H7 (cell line): Measurements from ENCODE around the gene FIZ1. TPM values are rescaled to one million over a fixed set of nuclear protein-coding genes. Genes with fewer than 3 reads are reported as not detected.

Source experiments
- DNase-seq: peaks from one replicate; pipeline ENCODE4 v3.0.0; 2012
- H3K27me3 ChIP-seq: 2 replicates; pipeline ENCODE4 v1.6.0; 2011; ENCODE audit warnings: mild to moderate bottlenecking, low read length; ENCODE audit not compliant: control insufficient read depth, insufficient read depth
- H3K36me3 ChIP-seq: replicated peaks from 2 replicates; pipeline ENCODE4 v1.5.1; 2011; ENCODE audit warnings: low read length; ENCODE audit not compliant: control insufficient read depth, insufficient read depth
- H3K4me3 ChIP-seq: 2 replicates; pipeline ENCODE4 v1.5.1; 2011; ENCODE audit warnings: low read depth, mild to moderate bottlenecking, control low read depth, low read length, moderate library complexity; ENCODE audit not compliant: insufficient read depth
- total RNA-seq: library from RNA; depleted of rRNA; stranded (reverse); fragments of >200 nt; shearing (Covaris generic); gene quantifications from 2 replicates; pipeline ENCODE4 v1.2.3, GENCODE V29; 2014

FIZ1 gene
- total RNA-seq, 1 experiment from 2014 or later = 4.7 TPM

GRCh38 chr19:55622242-55622969, 23.1 kb upstream of the FIZ1 start:
- DNase-seq = peak; percentile 54
- no peaks in the 10 kb centered on the region for H3K27me3 ChIP-seq
- no peak overlapping the region for H3K4me3 ChIP-seq
- H3K36me3 ChIP-seq = peaks cover 3% of the 10 kb centered on the region

DNA sequence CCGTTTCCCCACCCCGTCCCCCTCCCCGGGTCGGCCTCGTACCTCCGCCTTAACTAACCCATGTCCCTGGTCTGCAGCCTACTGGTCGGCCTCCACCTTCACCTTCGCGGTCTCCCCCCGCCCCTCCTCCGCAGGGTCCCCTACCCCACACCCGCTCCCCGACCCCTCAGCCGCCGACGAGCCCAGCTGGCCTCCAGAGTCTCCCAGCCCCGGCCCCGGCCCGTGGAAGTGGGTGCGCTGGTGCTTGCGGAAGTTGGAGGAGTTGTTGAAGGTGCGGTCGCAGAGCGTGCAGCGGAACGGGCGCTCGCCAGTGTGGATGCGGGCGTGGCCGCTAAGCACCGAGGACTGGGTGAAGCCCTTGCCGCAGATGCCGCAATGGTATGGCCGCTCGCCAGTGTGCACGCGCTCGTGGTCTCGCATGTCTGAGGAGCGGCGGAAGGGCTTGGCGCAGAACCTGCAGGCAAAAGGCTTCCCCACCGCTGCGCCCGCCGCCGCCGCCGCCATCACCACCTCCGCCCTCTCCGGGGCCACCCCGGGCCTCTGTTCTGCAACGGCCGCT, 22.4 kb upstream of the FIZ1 start:
- DNase-seq = peak; percentile 55
- Histone ChIP-seq H3K27me3 (no peaks in the 10 kb centered on the region), H3K4me3 (no peak overlapping the region), H3K36me3 (peaks cover 3% of the 10 kb centered on the region)

DNA sequence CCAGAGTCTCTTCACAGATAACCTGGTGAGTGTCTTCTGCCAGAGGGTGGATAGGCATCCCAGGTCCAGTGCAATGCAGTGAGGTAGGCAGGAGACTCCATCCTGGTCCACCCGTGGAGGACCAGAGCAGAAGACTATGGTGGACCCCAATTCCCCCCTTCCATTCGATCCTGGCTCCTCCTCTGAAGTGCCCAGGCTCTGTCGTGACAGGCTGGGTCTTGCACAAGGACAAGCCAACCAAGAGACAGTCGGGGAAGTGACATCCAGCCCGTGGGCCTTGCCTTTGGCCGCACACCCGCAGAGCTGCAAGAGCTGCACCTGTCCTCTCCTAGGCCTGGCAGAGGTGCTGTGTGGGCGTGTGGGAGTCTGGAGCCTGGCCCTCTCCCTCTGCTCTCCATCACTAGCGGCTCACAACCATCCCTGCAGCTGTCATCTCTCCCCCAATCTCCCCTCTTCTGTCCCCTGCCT, 21.9 kb upstream of the FIZ1 start:
- no peak overlapping the region for H3K4me3 ChIP-seq
- H3K27me3 ChIP-seq = no peaks in the 10 kb centered on the region
- no peak for DNase-seq
- H3K36me3 ChIP-seq = peaks cover 3% of the 10 kb centered on the region

GRCh38 chr19:55620410-55621204, 21.3 kb upstream of the FIZ1 start:
- Histone ChIP-seq H3K27me3 (no peaks in the 10 kb centered on the region), H3K36me3 (peaks cover 3% of the 10 kb centered on the region), H3K4me3 (no peak overlapping the region)
- DNase-seq = peak; percentile 23

DNA sequence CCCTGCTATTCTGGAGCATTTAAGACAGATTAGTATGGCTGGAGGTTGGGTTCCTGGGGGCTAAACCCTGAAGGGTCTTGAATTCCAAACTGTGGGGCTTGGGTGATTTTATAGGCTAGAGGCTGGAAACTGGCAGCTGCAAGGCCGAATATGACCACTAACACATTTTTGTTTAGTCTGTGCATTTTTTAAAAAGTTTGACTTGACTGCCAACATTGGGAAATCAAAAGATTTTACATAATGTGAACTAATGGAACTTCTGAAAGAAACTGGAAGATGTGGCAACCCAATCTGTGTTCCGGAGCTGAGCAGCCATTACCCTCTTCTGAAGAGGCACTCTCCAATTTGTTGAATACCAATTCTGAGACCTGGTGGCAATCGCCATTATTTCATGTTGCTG, 20.0 kb upstream of the FIZ1 start:
- Histone ChIP-seq H3K27me3 (no peaks in the 10 kb centered on the region), H3K4me3 (no peak overlapping the region), H3K36me3 (peaks cover 3% of the 10 kb centered on the region)
- DNase-seq = no peak

- Histone ChIP-seq H3K4me3 (no peak overlapping the region), H3K36me3 (peaks cover 3% of the 10 kb centered on the region)
- no peak for DNase-seq
Observed at GRCh38 chr19:55618426-55618825, 19.1 kb upstream of the FIZ1 start.

GRCh38 chr19:55617426-55617825, 18.1 kb upstream of the FIZ1 start:
- Histone ChIP-seq H3K36me3 (peaks cover 3% of the 10 kb centered on the region), H3K4me3 (no peak overlapping the region), H3K27me3 (no peaks in the 10 kb centered on the region)
- no peak for DNase-seq

More at GRCh38 chr19:55618426-55618825, 19.1 kb upstream of the FIZ1 start:
- H3K27me3 ChIP-seq = no peaks in the 10 kb centered on the region

DNA sequence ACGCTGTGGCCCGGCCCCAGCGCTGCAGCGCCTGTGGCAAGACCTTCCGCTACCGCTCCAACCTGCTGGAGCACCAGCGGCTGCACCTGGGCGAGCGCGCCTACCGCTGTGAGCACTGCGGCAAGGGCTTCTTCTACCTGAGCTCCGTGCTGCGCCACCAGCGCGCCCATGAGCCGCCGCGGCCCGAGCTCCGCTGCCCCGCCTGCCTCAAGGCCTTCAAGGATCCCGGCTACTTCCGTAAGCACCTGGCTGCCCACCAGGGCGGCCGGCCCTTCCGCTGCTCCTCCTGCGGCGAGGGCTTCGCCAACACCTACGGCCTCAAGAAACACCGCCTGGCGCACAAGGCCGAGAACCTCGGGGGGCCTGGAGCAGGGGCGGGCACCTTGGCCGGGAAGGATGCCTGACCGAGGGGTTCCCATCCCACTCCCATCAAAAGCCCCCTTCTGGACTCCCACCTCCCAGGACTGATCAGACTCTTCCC, 17.1 kb upstream of the FIZ1 start:
- peak; percentile 48 for DNase-seq
- no peak overlapping the region for H3K4me3 ChIP-seq
- peaks cover 3% of the 10 kb centered on the region for H3K36me3 ChIP-seq
- no peaks in the 10 kb centered on the region for H3K27me3 ChIP-seq

DNA sequence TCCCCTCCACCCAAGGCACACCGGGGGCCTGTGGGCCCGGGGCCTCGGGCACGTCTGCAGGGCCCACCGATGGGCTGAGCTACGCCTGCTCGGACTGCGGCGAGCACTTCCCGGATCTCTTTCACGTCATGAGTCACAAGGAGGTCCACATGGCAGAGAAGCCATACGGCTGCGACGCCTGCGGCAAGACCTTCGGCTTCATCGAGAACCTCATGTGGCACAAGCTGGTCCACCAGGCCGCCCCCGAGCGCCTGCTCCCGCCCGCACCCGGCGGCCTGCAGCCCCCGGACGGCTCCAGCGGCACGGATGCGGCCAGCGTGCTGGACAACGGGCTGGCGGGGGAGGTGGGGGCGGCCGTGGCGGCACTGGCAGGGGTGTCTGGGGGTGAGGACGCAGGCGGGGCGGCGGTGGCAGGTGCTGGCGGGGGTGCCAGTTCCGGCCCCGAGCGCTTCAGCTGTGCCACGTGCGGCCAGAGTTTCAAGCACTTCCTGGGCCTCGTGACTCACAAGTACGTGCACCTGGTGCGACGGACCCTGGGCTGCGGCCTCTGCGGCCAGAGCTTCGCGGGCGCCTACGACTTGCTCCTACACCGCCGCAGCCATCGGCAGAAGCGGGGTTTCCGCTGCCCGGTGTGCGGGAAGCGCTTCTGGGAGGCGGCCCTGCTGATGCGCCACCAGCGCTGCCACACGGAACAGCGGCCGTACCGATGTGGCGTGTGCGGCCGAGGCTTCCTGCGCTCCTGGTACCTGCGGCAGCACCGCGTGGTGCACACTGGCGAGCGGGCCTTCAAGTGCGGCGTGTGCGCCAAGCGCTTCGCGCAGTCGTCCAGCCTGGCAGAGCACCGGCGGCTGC, 16.5 kb upstream of the FIZ1 start:
- DNase-seq = peak; percentile 54
- H3K36me3 ChIP-seq = peaks cover 3% of the 10 kb centered on the region
- H3K4me3 ChIP-seq = no peak overlapping the region
- no peaks in the 10 kb centered on the region for H3K27me3 ChIP-seq

DNA sequence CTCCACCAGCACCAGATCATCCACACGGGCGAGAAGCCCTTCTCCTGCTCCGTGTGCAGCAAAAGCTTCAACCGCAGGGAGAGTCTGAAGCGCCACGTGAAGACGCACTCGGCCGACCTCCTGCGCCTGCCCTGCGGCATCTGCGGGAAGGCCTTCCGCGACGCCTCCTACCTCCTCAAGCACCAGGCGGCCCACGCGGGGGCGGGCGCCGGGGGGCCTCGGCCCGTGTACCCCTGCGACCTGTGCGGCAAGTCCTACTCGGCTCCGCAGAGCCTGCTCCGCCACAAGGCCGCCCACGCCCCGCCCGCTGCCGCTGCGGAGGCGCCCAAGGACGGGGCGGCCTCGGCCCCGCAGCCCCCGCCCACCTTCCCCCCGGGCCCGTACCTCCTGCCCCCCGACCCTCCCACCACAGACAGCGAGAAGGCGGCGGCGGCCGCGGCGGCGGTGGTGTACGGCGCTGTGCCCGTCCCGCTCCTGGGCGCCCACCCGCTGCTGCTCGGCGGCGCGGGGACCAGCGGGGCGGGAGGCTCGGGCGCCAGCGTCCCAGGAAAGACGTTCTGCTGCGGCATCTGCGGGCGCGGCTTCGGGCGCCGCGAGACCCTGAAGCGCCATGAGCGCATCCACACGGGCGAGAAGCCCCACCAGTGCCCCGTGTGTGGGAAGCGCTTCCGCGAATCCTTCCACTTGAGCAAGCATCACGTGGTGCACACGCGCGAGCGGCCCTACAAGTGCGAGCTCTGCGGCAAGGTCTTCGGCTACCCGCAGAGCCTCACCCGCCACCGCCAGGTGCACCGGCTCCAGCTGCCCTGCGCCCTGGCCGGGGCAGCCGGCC, 15.6 kb upstream of the FIZ1 start:
- no peak overlapping the region for H3K4me3 ChIP-seq
- H3K36me3 ChIP-seq = no peaks in the 10 kb centered on the region; the same call in 1 of the 2 replicates
- DNase-seq = peak; percentile 60
- no peaks in the 10 kb centered on the region for H3K27me3 ChIP-seq

GRCh38 chr19:55613930-55614710, 14.8 kb upstream of the FIZ1 start:
- DNase-seq = peak; percentile 56
- Histone ChIP-seq H3K27me3 (no peaks in the 10 kb centered on the region), H3K36me3 (peaks cover 2% of the 10 kb centered on the region), H3K4me3 (no peak overlapping the region)

GRCh38 chr19:55613396-55613795, 14.1 kb upstream of the FIZ1 start:
- Histone ChIP-seq H3K27me3 (no peaks in the 10 kb centered on the region), H3K4me3 (no peak overlapping the region), H3K36me3 (peaks cover 2% of the 10 kb centered on the region)
- DNase-seq = peak; percentile 46
